ENCODE measurements around the gene ECHDC3. TPM values are rescaled to one million over a fixed set of nuclear protein-coding genes. Genes with fewer than 3 reads are reported as not detected.

Gene ECHDC3
- total and polyA plus RNA-seq, 2 experiments from 2014 or later = 0.97 to 1.8 TPM

GRCh38 chr10:11713963-11714362, 28.2 kb upstream of the ECHDC3 start:
- Histone ChIP-seq H3K9me2 (ENCODE audit: insufficient read depth) (no peaks in the 10 kb centered on the region), H3F3A (ENCODE audit: insufficient read depth) (no peaks in the 10 kb centered on the region), H3K27ac (no peak overlapping the region), H3K4me1 (ENCODE audit: insufficient read depth) (no peaks in the 10 kb centered on the region), H3K27me3 (replicated peaks; ENCODE audit: insufficient read depth) (peaks cover 5% of the 10 kb centered on the region; the same call in 1 of the 2 replicates), H3K36me3 (ENCODE audit: low read depth) (no peaks in the 10 kb centered on the region), H2AFZ (no peak overlapping the region), H3K9ac (no peak overlapping the region), H3K79me2 (ENCODE audit: insufficient read depth) (no peaks in the 10 kb centered on the region), H4K20me1 (ENCODE audit: insufficient read depth) (no peaks in the 10 kb centered on the region), H3K4me2 (ENCODE audit: unreplicated experiment) (no peak overlapping the region), H3K4me3 (no peak overlapping the region), H3K9me3 (ENCODE audit: low read depth) (no peaks in the 10 kb centered on the region)
- no peak for DNase-seq
- in situ Hi-C loops (cut with MboI) = no loop called here
- 55 to 56% methylated on average over 10 of the region's 10 CpGs for WGBS, 2 experiments (ENCODE audit: low coverage in 1 of 2, low lambda C conversion rate in 2 of 2, missing lambda C conversion rate in 2 of 2)
- TF ChIP-seq EZH2 (IDR thresholded peaks at IDR 0.05; ENCODE audit: insufficient read depth, poor library complexity, severe bottlenecking) (no peak), EZH2phosphoT487 (IDR thresholded peaks at IDR 0.05; ENCODE audit: insufficient read depth, low read depth) (no peak)

GRCh38 chr10:11714750-11715365, 27.3 kb upstream of the ECHDC3 start:
- Histone ChIP-seq H2AFZ (no peak overlapping the region), H3K36me3 (ENCODE audit: low read depth) (no peaks in the 10 kb centered on the region), H3K4me3 (no peak overlapping the region), H3K4me1 (ENCODE audit: insufficient read depth) (no peaks in the 10 kb centered on the region), H3K9ac (no peak overlapping the region), H3K4me2 (ENCODE audit: unreplicated experiment) (no peak overlapping the region), H3K9me3 (ENCODE audit: low read depth) (no peaks in the 10 kb centered on the region), H4K20me1 (ENCODE audit: insufficient read depth) (no peaks in the 10 kb centered on the region), H3K79me2 (ENCODE audit: insufficient read depth) (no peaks in the 10 kb centered on the region), H3F3A (ENCODE audit: insufficient read depth) (no peaks in the 10 kb centered on the region), H3K9me2 (ENCODE audit: insufficient read depth) (no peaks in the 10 kb centered on the region), H3K27me3 (replicated peaks; ENCODE audit: insufficient read depth) (peaks cover 5% of the 10 kb centered on the region; the same call in 1 of the 2 replicates), H3K27ac (no peak overlapping the region)
- no peak for DNase-seq
- in situ Hi-C loops (cut with MboI) = no loop called here
- 43 to 55% methylated on average over 9 of the region's 9 CpGs for WGBS, 2 experiments (ENCODE audit: low coverage in 1 of 2, low lambda C conversion rate in 2 of 2, missing lambda C conversion rate in 2 of 2)
- TF ChIP-seq EZH2phosphoT487 (IDR thresholded peaks at IDR 0.05; ENCODE audit: insufficient read depth, low read depth) = no peak
- TF ChIP-seq EZH2 (IDR thresholded peaks at IDR 0.05; ENCODE audit: insufficient read depth, poor library complexity, severe bottlenecking) = no peak

GRCh38 chr10:11715815-11716494, 26.2 kb upstream of the ECHDC3 start:
- no peak overlapping the region for H3K27ac ChIP-seq
- H3K79me2 ChIP-seq (ENCODE audit: insufficient read depth) = no peaks in the 10 kb centered on the region
- no peak overlapping the region for H3K4me3 ChIP-seq
- H3K4me2 ChIP-seq (ENCODE audit: unreplicated experiment) = no peak overlapping the region
- H2AFZ ChIP-seq = no peak overlapping the region
- H3K9ac ChIP-seq = no peak overlapping the region
- no peaks in the 10 kb centered on the region for H4K20me1 ChIP-seq (ENCODE audit: insufficient read depth)
- H3F3A ChIP-seq (ENCODE audit: insufficient read depth) = no peaks in the 10 kb centered on the region
- H3K9me3 ChIP-seq (ENCODE audit: low read depth) = no peaks in the 10 kb centered on the region
- TF ChIP-seq EZH2phosphoT487 (IDR thresholded peaks at IDR 0.05; ENCODE audit: insufficient read depth, low read depth) (no peak), EZH2 (IDR thresholded peaks at IDR 0.05; ENCODE audit: insufficient read depth, poor library complexity, severe bottlenecking) (no peak)
- no peak for DNase-seq
- H3K36me3 ChIP-seq (ENCODE audit: low read depth) = no peaks in the 10 kb centered on the region
- no peaks in the 10 kb centered on the region for H3K4me1 ChIP-seq (ENCODE audit: insufficient read depth)
- WGBS, 2 experiments (ENCODE audit: low coverage in 1 of 2, low lambda C conversion rate in 2 of 2, missing lambda C conversion rate in 2 of 2) = 67 to 76% methylated on average over 13 of the region's 13 CpGs
- in situ Hi-C loops (cut with MboI) = no loop called here
- no peaks in the 10 kb centered on the region for H3K9me2 ChIP-seq (ENCODE audit: insufficient read depth)
- H3K27me3 ChIP-seq (replicated peaks; ENCODE audit: insufficient read depth) = peaks cover 5% of the 10 kb centered on the region; the same call in 1 of the 2 replicates

GRCh38 chr10:11716686-11717085, 25.5 kb upstream of the ECHDC3 start:
- H3K9me3 ChIP-seq (ENCODE audit: low read depth) = no peaks in the 10 kb centered on the region
- H3K27me3 ChIP-seq (replicated peaks; ENCODE audit: insufficient read depth) = peaks cover 5% of the 10 kb centered on the region; the same call in 1 of the 2 replicates
- no peak overlapping the region for H3K27ac ChIP-seq
- H3K4me3 ChIP-seq = no peak overlapping the region
- no peaks in the 10 kb centered on the region for H3K9me2 ChIP-seq (ENCODE audit: insufficient read depth)
- no peaks in the 10 kb centered on the region for H3K4me1 ChIP-seq (ENCODE audit: insufficient read depth)
- in situ Hi-C loops (cut with MboI) = no loop called here
- DNase-seq = no peak
- H3K79me2 ChIP-seq (ENCODE audit: insufficient read depth) = no peaks in the 10 kb centered on the region
- H4K20me1 ChIP-seq (ENCODE audit: insufficient read depth) = no peaks in the 10 kb centered on the region
- no peak overlapping the region for H3K4me2 ChIP-seq (ENCODE audit: unreplicated experiment)
- no peak overlapping the region for H3K9ac ChIP-seq
- no peaks in the 10 kb centered on the region for H3K36me3 ChIP-seq (ENCODE audit: low read depth)
- H2AFZ ChIP-seq = no peak overlapping the region
- WGBS, 2 experiments (ENCODE audit: low coverage in 1 of 2, low lambda C conversion rate in 2 of 2, missing lambda C conversion rate in 2 of 2) = 68 to 71% methylated on average over 4 of the region's 4 CpGs
- TF ChIP-seq EZH2phosphoT487 (IDR thresholded peaks at IDR 0.05; ENCODE audit: insufficient read depth, low read depth) (no peak), EZH2 (IDR thresholded peaks at IDR 0.05; ENCODE audit: insufficient read depth, poor library complexity, severe bottlenecking) (no peak)
- no peaks in the 10 kb centered on the region for H3F3A ChIP-seq (ENCODE audit: insufficient read depth)
